Stimulated activated CD8-positive, alpha-beta memory T cell treated with anti-CD3 and anti-CD28 coated beads, Interleukin-7, amount 100 ng/mL, for 48 hours (primary cell): ENCODE measurements around the gene GNG7.
"Not testable (repeated sequence)": the region's sequence is repeated elsewhere in the genome, so short reads cannot be mapped to it uniquely, and the experiment has no call there.

ENCODE experiments used
- DNase-seq, 2 donors: peaks; one replicate each; pipeline ENCODE4 v3.0.0-alpha.2; 2020; ENCODE audit warnings: low read depth in 1 of 2; ENCODE audit errors: extremely low read depth in 1 of 2

GNG7 gene

DNA sequence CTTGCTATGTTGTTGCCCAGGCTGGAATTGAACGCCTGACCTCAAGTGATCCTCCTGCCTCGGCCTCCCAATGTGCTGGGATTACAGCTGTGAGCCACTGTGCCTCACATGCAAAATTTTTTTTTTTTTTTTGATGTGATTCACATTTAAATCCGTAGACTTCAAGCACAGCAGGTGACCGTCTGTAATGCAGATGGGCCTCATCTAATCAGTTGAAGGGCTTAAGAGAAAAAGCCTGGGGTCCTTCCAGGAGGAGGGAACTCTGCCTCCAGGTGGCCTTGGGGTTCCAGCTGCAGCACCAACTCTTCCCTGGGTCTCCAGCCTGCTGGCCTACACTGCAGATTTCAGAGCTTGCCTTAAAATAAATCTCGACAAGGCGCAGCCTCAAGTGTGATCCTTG lies 183.0 kb downstream of the GNG7 start:
- DNase-seq, result no peak

DNA sequence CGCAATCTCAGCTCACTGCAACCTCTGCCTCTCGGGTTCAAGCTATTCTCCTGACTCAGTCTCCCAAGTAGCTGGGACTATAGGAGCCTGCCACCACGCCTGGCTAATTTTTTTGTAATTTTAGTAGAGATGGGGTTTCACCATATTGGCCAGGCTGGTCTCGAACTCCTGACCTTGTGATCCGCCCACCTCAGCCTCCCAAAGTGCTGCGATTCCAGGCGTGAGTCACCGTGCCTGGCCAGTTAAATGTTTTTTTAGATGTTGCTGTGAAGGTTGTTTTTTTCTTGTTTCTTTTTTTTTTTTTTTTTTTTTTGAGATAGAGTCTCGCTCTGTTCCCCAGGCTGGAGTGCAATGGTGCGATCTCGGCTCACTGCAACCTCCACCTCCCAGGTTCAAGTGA lies 183.6 kb downstream of the GNG7 start:
- not testable (repeated sequence) for DNase-seq

DNA sequence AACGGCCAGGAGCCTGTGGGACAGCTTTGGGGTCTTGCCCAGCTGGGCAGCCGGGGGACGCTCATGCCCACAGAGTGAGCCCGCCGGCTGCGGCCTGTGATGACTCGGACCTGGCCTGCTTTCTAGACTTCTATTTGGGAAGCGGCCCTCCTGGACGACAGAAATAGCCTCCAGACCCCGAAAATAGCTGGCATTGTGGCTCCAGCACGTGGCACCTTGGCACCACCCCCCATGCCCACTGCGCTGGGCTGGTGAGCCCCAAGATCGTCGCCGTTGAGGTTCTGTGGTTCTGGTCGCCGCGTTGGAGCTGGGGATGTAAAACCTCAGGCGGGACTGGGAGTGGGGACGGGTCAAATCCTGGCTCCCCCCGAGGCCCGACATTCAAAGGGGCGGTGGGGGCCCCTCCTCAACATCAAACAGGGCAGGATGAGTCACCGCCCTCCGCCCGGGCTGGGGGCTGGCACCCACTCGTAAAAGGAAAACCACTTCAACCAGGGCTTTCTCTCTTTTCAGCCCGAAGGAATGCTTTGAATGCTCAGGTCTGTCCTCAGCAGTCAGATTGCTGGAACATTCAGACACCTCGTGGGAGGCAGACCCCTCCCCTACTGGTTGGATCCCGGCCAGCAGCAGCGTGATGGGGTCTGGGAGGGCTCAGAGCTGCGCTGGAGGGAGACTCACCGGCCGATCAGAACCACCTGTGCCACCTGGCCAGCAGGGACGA lies 184.5 kb downstream of the GNG7 start:
- no peak for DNase-seq

DNA sequence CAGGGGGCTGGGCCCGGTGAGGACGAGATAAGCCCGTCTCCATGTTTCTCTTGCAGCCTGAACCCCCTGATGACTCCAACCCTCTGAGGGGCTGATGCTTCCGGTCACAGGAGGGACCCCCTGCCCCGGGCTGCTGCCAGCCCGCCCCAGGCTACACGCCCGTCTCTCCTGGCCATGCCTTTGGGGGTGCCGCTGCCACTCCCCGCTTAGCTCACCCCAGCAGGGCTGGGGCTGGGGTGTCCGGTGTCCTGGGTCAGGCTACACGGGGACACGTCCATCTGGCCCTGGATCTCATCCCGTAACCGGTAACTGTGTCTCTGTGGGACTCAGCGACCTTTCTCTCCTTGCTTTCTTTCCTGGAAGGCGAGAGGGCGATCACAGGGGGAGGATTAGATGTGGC lies 185.8 kb downstream of the GNG7 start:
- DNase-seq, result no peak

DNA sequence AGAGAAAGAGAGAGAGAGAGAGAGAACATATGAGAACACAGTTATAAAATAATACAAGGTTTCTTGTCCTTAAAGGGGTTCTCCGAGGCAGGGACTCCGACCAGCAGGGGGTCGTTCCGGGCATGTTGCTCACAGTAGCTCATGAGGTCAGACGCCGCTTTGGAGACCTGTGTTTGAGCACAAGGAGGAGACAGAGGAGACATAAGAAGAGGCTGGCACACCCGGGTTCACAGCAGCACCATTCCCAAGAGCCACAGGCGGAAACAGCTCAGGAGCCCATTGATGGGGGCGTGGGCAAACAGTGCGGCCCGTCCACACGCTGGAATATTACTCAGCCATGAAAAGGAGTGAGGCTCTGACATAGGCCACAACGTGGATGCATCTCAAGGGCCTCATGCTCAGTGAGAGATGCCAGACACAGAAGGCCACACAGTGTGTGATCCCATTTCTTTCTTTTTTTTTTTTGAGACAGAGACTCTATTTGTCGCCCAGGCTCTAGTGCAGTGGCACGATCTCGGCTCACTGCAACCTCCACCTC lies 187.4 kb downstream of the GNG7 start:
- no peak for DNase-seq

DNA sequence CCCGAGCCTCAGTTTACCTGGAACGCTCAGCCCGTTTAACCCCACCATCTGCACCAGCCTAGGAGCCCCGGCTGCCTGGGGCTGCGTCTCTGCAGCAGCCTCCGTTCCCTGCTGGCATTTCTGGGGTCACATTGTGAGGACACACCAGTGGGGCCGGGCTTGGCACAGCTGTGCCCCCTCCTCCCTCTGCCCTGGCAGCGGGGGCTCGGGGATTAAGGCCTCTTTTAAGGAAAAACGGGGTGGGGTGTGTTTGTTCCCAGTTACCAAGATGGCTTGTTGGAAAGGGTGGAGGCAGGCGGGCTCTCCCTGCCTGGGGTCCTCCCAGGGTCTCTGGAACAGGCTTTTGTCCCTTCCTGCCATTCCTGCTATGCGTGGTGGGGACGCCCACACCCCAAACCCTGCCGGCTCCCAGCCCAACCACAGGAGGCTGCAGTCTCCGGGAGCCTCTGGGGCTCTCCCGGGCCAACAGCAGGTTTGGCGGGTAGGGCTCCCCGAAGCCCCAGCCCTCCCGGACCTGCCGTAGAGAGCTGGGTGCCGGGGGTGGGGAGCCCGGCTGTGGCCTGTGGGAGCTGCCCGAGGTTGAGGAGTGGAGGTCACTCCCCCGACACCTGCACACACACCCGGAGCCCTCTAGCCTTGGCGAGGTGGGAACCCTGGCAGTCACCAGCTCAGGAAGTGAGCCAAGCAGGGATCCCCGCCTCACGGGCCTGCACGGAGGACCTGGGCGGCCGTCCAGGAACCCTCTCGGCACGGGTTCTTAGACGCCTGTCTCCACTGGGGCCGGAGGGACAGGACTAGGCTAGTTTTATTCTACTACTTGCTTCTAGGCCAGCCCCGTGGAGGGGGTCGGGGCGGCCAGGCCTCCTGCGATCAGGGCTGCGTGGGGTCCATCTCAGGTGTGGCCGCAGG lies 189.7 kb downstream of the GNG7 start:
- DNase-seq, result no peak

DNA sequence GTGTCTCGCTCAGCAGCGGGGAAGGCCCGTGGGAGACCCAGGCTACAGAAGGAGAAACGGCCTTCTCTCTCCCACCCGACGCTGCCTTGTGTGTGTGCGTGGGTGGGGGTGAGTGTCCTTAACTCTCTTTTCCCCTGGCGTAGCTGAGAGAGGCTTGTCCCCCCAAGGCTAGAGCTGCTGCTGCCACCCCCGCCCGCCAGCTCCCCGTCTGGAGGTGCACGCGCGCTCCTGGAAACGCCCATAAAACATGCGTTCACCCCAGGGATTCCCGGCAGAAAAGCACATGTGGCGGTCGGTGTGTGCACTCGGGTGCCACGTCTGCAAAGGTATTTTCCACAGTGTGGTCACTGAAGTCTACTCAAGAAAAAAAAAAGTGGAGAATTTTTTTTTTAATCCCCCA lies 190.5 kb downstream of the GNG7 start:
- DNase-seq, result no peak

DNA sequence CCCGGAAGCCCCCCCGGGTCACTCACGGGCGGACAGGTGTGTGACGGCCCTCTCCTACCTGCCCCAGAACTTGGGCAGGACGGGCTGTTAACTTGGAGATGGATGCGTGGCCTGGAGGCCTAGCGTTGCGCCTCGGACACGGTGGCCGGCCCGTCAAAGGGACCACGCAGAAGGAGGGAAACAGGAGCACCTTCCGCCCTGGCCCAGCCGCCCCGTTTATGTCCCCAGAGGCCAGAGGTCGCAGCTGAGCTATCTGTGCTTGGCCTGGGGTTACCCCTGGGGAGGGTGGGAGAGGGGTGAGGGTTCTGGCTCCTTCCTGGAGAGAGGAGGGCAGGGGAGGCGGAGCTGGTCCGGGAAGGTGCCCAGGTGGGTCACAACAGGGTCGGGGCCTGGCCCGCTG lies 190.9 kb downstream of the GNG7 start:
- no peak for DNase-seq

DNA sequence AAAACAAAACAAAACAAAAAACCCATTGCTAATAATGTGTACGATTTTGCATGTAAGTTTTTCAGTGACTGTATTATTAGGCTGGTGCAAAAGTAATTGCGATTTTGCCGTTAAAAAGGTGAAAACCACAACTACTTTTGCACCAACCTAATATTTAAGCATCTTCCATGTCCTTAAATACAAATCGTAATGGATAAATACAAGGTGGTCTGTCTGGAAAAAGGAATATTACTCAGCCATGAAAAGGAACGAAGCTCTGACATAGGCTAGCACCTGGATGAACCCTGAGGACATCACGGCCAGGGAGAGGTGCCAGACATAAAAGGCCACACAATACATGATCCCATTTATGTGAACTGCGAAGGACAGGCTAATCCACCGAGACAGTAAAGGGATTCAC lies 193.4 kb downstream of the GNG7 start:
- DNase-seq, result no peak

DNA sequence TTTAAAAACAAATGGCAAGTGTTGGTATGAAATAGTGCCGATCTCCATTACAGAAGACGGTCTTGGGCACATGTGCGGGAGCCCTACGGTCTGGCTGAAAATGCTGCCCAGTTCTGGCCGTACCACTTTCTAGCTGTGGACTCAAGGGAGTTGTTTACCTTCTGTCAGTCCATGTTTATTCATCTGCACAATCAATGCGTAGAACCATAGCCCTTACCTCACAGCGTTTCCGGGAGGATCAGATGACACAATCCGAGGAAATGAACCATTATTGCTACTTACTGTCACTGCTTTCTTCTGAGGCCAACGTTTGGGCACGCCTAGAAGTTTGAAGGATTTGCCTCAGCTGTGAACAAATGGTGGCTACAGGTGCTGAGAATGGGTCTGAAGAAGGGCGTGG lies 195.4 kb downstream of the GNG7 start:
- DNase-seq, result no peak

DNA sequence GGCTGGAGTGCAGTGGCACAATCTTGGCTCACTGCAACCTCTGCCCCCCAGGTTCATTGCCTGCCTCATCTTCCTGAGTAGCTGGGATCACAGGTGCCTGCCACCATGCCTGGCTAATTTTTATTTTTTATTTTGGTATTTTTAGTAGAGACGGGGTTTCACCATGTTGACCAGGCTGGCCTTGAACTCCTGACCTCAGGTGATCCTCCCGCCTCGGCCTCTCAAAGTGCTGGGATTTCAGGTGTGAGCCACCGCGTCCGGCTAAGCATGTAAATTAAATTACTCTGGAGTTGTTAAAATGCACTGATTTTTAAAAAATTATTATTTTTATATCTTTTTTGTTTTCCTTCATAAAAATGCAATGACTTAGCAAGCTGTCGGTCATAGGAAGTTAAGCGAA lies 195.8 kb downstream of the GNG7 start:
- not testable (repeated sequence) for DNase-seq

DNA sequence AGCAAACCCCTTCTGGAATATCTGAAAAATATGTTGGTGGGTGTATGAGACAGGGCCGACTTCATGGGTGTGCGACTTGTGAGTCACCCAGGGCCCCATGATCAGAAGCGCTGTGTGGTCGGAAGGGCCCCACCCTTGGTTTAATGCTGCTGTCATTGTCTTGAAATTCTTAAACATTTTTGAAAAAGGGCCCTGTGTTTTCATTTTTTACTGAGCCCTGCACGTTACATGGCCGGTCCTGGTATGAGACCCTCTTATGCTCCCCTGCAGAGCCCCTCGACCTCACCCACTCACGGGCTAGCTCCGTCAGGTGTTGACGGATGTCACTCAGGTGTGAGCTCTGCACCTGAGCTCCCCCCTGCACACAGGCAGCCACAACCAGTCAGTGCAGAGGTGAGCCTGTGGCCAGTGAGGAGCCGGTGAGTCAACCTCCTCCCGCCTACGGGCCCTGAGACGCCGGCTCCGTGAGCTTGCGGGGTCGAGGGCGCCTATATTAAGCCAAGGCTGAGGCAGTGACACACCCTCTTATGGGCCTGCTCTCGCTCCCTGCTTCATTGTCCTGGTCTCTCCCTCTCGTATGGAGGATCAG lies 198.9 kb downstream of the GNG7 start:
- peak; percentile 71 to 80 for DNase-seq

DNA sequence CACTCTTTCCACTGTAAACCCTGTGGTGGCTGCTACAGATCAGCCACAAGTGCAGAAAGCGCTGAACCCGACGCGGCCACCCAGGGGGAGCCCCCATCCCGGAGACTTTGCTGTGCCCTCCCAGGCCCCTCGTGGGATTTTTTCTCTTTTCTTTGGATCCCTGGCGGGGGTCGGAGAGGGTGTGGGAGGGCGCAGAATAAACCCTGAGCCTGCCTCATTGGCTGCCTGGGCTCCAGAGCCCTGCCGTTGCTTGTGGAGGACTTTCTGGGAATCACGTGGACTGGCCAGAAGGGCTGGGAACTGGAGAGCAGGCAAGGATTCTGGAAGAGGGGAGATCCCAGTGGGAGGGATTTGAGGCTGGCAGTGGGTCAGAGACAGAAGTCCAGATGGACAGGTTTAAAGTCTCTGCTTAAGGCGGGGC lies 201.6 kb downstream of the GNG7 start:
- no peak for DNase-seq

DNA sequence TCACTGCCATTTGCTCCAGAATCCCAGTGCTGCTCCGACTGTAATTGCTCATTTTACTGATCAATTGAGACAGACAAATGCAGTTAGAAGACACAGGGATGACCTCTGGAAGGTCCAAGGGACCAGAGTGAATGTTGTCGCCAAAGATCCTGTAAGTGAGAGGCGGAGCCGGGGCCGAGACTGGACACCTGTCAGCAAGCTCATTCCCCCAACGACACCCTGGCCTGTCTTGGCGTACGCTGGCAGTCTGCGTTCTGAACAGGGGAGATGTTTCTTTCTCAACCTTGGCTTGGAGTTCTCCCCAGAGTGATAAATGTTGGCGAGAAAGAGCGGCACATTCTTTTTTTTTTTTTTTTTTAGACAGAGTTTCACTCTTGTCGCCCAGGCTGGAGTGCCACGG lies 202.3 kb downstream of the GNG7 start:
- DNase-seq, result no peak

DNA sequence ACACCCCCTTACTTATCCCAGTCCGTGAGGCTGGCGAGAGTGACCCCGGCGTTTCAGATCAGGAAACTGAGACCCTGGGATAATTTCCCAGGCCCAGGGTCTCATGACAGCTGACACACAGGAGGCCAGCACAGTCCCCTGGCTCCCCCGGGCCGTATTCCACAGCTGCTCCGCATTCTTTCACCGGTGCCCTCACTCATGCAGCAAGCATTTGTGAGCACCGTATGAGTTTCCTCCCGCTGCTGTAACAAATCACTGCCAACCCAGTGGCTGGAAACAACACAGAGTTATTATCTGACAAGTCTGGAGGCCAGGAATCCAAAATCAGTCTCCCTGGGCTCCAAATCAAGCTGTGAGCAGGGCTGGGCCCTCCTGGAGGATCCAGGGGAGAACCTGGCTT lies 205.3 kb downstream of the GNG7 start:
- DNase-seq, result no peak

DNA sequence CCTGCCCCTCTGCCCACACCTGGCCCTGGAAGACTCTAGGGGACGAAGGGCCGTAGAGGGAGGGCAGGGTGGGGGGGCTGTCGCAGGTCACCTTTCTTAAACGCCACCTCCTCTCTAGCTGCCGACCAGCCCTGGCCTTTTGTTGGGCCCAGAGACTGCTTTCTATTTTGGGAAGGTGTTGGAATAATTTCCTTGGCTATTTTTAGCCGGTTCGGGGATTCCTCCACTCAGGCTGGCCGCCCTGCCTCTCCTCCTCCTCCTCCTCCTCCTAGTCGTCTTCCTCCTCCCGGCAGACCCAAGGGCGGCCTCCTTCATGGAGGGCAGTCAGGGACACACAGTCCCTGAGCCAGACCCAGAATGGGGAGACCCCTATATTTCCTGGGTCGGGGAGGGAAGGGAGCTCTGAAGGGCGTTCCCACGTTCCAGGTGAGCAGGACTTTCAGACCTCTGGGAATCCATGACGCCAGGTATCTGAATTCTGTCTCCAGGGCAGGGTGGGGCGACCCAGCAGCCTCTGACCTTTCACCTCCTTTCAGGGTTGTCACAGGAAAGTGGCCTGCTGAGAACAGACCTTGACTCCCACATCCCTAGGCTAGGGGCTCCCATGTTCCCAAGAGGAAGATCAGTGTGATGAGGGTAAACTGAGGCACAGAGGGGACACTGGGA lies 206.7 kb downstream of the GNG7 start:
- DNase-seq, result no peak

DNA sequence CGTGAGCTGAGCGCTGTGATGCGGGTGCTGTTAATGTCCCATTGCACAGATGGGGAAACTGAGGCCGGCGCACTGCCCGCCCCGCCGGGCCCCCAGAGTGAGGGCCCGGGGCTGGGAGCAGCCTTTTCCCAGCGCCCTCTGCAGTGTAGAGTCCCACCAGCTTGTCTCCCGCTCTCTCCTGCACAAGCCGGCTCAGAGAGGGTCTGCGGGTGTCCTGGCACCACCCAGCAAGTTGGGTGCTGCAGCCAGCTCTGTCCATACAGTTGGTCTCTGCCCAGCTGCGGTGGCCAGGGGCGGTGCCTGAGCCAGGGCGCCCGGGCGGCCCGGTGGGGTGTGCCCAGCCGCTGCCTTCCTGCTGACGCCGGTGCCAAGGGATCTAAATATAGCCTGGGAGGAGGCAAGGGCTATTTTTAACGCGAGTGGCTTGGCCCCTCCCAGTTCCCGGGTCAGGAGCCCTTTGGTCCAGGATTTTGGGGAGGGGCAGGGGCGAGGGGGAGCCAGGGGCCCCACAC lies 207.3 kb downstream of the GNG7 start:
- no peak for DNase-seq

DNA sequence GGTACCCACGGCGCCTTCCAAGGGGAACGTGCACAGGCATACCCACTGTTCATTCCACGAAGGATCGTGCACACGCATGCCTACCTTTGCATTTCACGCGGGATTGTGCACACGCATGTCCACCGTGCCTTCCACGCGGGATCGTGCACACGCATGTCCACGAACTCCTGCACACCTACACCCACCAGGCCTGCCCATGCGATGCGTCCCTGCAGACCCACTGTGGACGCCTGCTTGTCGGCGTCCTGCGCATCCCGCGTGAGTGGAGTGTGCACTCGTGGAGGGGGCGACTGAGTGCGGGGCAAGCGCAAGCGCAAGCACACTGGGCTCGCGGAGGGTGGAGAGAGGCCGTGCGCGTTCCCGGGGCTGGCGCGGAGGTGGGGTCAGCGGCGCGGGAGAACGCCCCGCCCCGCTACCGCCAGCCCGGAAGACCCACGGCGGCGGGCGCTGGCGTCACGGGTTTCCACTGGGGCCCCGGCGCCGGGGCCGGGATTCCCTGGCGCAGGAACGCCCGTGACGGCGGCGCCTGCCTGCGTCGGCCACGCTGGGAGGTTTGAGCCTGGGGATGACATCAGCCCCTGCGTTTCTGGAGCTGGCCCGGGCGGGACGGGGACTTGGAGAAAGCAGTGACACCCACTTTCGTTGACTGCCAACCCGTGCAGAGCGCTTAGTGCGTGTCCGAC lies 207.9 kb downstream of the GNG7 start:
- peak in 1 of 2 donors; percentile 26 for DNase-seq

DNA sequence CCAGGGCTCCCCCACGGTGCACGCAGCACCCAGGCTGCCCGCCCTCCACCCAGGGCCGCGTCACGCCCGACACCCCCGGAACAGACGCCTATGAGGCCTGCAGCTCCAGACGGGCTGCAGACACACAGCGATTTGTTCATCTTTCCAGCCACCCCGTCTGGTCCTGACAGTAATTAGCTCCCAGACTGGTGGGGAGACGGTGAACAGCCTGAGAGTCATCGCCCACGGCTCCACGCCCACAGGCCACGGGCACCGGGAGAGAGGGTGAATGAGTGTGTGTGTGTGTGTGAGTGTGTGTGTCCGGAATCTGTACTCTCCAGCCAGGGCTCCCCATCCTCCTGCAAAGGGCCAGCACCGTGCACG lies 208.4 kb downstream of the GNG7 start:
- no peak for DNase-seq

DNA sequence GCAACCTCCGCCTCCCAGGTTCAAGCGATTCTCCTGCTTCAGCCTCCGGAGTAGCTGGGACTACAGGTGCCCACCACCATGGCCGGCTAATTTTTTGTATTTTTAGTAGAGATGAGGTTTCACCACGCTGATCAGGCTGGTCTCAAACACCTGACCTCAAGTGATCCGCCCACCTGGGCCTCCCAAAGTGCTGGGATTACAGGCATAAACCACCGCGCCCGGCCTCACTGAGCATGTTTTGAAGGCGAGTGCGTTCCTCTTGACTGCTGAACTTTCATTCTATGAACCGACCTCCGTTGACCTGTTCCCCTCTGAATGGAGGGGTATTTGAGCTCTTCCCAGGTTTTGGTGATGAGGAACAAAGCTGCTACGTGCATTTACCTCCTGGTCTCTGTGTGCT lies 209.0 kb downstream of the GNG7 start:
- DNase-seq, result not testable (repeated sequence)
